NCI-H774 (cell line): ENCODE data around the gene PLCXD3.
"Not testable (repeated sequence)": the region's sequence is repeated elsewhere in the genome, so short reads cannot be mapped to it uniquely, and the experiment has no call there.

ENCODE experiments used
- DNase-seq: peaks from one replicate; lab custom pipeline; 2025; lab: John Stamatoyannopoulos, UW

The PLCXD3 gene

GRCh38 chr5:41347569-41347968 lies 162.8 kb downstream of the PLCXD3 start:
- no peak for DNase-seq

GRCh38 chr5:41346609-41347008 lies 163.8 kb downstream of the PLCXD3 start:
- DNase-seq: no peak

- DNase-seq: no peak
These were observed 165.1 kb downstream of the PLCXD3 start for GRCh38 chr5:41345295-41345694.

GRCh38 chr5:41339339-41339738 lies 171.1 kb downstream of the PLCXD3 start:
- no peak for DNase-seq

- no peak for DNase-seq
These were observed 172.2 kb downstream of the PLCXD3 start for GRCh38 chr5:41338136-41338675.

- no peak for DNase-seq
These were observed 172.7 kb downstream of the PLCXD3 start for GRCh38 chr5:41337724-41338123.

- no peak for DNase-seq
These were observed 173.2 kb downstream of the PLCXD3 start for GRCh38 chr5:41337216-41337615.

GRCh38 chr5:41336471-41336870 lies 173.9 kb downstream of the PLCXD3 start:
- no peak for DNase-seq

- no peak for DNase-seq
These were observed 174.7 kb downstream of the PLCXD3 start for GRCh38 chr5:41335596-41336181.

GRCh38 chr5:41334758-41335157 lies 175.6 kb downstream of the PLCXD3 start:
- DNase-seq: no peak

- no peak for DNase-seq
These were observed 176.2 kb downstream of the PLCXD3 start for GRCh38 chr5:41334221-41334620.

GRCh38 chr5:41325074-41325473 lies 185.3 kb downstream of the PLCXD3 start:
- no peak for DNase-seq

GRCh38 chr5:41322826-41323225 lies 187.6 kb downstream of the PLCXD3 start:
- not testable (repeated sequence) for DNase-seq

- DNase-seq: no peak
These were observed 197.8 kb downstream of the PLCXD3 start for GRCh38 chr5:41312478-41313060.

- DNase-seq: no peak
These were observed 198.3 kb downstream of the PLCXD3 start for GRCh38 chr5:41312066-41312465.

- DNase-seq: no peak
These were observed 201.1 kb downstream of the PLCXD3 start for GRCh38 chr5:41309275-41309674.

GRCh38 chr5:41306005-41306404 lies 204.4 kb downstream of the PLCXD3 start:
- no peak for DNase-seq

GRCh38 chr5:41305056-41305455 lies 205.3 kb downstream of the PLCXD3 start:
- no peak for DNase-seq

GRCh38 chr5:41296066-41296465 lies 214.3 kb downstream of the PLCXD3 start:
- no peak for DNase-seq

GRCh38 chr5:41291323-41291722 lies 219.1 kb downstream of the PLCXD3 start:
- no peak for DNase-seq

GRCh38 chr5:41290810-41291209 lies 219.6 kb downstream of the PLCXD3 start:
- no peak for DNase-seq

- DNase-seq: no peak
These were observed 220.4 kb downstream of the PLCXD3 start for GRCh38 chr5:41289970-41290464.

- DNase-seq: no peak
These were observed 223.7 kb downstream of the PLCXD3 start for GRCh38 chr5:41286696-41287095.

- DNase-seq: no peak
These were observed 224.2 kb downstream of the PLCXD3 start for GRCh38 chr5:41286165-41286564.
